Mesothelial cell of epicardium (in vitro differentiated cells): Measurements from ENCODE around the gene F12. TPM values are rescaled to one million over a fixed set of nuclear protein-coding genes. Genes with fewer than 3 reads are reported as not detected.

Source experiments
- DNase-seq, 2 experiments: peaks; one replicate each; pipeline ENCODE4 v3.0.0; 2021; ENCODE audit warnings: low spot score in 2 of 2; ENCODE audit not compliant: unreplicated experiment in 2 of 2
- H3K27ac Mint-ChIP-seq: 2 replicates; pipeline ENCODE4 v1.8.0; 2021; ENCODE audit warnings: mixed read lengths
- H3K27me3 Mint-ChIP-seq: 2 replicates; pipeline ENCODE4 v1.8.0; 2021; ENCODE audit warnings: low read depth, mixed read lengths
- H3K36me3 Mint-ChIP-seq: 2 replicates; pipeline ENCODE4 v1.8.0; 2021; ENCODE audit warnings: mixed read lengths
- H3K4me1 Mint-ChIP-seq: 2 replicates; pipeline ENCODE4 v1.8.0; 2021; ENCODE audit warnings: mixed read lengths
- H3K4me3 Mint-ChIP-seq: 2 replicates; pipeline ENCODE4 v1.8.0; 2021; ENCODE audit warnings: mild to moderate bottlenecking, moderate library complexity, mixed read lengths
- H3K9me3 Mint-ChIP-seq: 2 replicates; pipeline ENCODE4 v1.8.0; 2021; ENCODE audit warnings: mixed read lengths
- total RNA-seq: library from RNA; stranded (reverse); gene quantifications from 3 replicates; pipeline ENCODE4 v1.2.1, GENCODE V29; 2021
- TF ChIP-seq, protein P1 (sequence below): fragments of 200-600 bp; sonication (generic); IDR thresholded peaks from one replicate; pipeline ENCODE4 v1.5.0; 2021; ENCODE audit warnings: antibody characterized with exemption; ENCODE audit not compliant: unreplicated experiment

The F12 gene
- total RNA-seq, 1 donor from 2014 or later, result 2.3 TPM

DNA sequence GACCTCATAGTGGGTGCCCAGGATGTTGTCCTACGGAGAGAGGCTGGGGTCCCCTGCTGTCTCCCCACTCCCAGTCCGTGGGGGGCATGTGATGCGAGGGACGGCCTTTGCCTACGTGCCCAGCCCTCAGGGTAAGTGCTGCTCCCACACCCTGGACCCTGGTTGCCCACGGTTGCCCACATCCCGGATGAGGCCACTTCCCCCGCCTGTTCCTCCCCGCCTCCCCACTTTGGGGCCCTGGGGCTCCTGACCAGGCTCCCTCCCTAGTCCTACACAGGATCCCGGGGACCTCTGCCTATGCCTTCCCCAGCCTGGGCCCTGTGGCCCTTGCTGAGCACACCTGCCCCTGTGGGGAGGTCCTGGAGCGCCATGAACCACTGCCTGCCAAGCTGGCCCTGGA lies 23.6 kb downstream of the F12 start:
- no peak for DNase-seq
- Mint-ChIP-seq H3K27ac (no peak overlapping the region), H3K4me3 (no peak overlapping the region), H3K36me3 (no peaks in the 10 kb centered on the region), H3K4me1 (peaks cover 13% of the 10 kb centered on the region), H3K9me3 (no peaks in the 10 kb centered on the region), H3K27me3 (no peaks in the 10 kb centered on the region)
- TF ChIP-seq, protein P1, sequence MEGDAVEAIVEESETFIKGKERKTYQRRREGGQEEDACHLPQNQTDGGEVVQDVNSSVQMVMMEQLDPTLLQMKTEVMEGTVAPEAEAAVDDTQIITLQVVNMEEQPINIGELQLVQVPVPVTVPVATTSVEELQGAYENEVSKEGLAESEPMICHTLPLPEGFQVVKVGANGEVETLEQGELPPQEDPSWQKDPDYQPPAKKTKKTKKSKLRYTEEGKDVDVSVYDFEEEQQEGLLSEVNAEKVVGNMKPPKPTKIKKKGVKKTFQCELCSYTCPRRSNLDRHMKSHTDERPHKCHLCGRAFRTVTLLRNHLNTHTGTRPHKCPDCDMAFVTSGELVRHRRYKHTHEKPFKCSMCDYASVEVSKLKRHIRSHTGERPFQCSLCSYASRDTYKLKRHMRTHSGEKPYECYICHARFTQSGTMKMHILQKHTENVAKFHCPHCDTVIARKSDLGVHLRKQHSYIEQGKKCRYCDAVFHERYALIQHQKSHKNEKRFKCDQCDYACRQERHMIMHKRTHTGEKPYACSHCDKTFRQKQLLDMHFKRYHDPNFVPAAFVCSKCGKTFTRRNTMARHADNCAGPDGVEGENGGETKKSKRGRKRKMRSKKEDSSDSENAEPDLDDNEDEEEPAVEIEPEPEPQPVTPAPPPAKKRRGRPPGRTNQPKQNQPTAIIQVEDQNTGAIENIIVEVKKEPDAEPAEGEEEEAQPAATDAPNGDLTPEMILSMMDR, result no peak

GRCh38 chr5:177384134-177384533 lies 25.2 kb downstream of the F12 start, which contains the start of gene SLC34A1:
TSS of gene SLC34A1 (plus strand) at chr5:177384434. CDS start at chr5:177385742, 1,308 bp downstream.
- H3K4me3 Mint-ChIP-seq, result no peak within 1 kb of the TSS
- TF ChIP-seq, protein P1, result no peak

DNA sequence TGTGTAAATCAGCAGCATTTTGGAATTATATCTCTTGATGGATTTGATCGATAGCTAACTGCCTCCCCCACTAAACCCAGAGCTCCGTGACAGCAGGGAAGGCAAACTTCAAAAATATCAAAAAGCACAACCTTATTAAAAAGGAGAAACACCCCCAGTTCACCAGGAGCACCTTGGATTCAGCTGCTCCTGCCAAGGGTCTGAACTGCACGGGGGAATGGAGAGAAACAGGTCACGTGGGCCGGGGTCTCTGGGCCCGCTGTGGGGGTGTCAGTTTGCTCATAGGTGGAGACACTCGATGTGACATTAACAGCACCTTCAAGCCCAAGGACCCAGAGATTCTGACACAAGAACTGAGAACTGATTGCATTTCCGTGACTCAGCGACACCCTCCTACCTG lies 26.2 kb downstream of the F12 start:
- H3K36me3 Mint-ChIP-seq, result no peaks in the 10 kb centered on the region
- no peak overlapping the region for H3K4me3 Mint-ChIP-seq
- no peak for DNase-seq
- H3K27me3 Mint-ChIP-seq, result no peaks in the 10 kb centered on the region
- H3K9me3 Mint-ChIP-seq, result no peaks in the 10 kb centered on the region
- H3K27ac Mint-ChIP-seq, result no peak overlapping the region
- TF ChIP-seq, protein P1, result no peak
- no peaks in the 10 kb centered on the region for H3K4me1 Mint-ChIP-seq

More at GRCh38 chr5:177384134-177384533, 25.2 kb downstream of the F12 start, which contains the start of gene SLC34A1:
- Mint-ChIP-seq H3K36me3 (no peaks in the 10 kb centered on the region), H3K4me1 (no peaks in the 10 kb centered on the region), H3K27me3 (no peaks in the 10 kb centered on the region), H3K27ac (no peak within 1 kb of the TSS), H3K9me3 (no peaks in the 10 kb centered on the region)
- no peak for DNase-seq

DNA sequence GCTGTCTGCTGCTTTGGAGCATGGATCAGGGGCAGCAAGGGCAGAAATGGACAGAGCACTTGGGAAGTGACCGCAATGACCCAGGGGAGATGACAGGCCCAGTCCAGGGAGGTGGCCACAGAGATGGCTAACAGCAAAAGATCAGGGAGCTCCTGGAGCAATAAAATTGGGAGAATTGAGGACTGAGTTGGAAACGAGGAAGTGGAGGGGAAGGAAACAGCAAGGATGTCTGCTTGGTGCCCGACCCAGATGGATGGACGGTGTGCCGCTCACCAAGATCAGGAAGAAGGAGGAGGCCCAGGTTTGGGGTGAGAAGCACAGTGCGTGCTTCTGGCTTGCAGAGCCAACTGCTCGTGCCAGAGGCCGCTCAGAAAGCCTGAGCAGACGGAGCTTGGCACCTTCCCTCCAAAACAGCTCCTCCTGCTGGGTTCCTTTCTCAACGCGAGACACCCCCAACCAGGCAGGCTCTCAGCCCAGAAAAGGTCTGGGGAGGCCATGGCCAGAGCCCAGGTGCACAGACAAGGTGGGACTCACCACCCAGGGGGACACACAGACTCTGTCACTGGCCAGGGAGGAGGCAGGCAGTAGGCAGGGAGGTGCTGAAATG lies 26.8 kb downstream of the F12 start:
- no peak for DNase-seq
- TF ChIP-seq, protein P1, result no peak
- Mint-ChIP-seq H3K27ac (no peak overlapping the region), H3K36me3 (no peaks in the 10 kb centered on the region), H3K9me3 (no peaks in the 10 kb centered on the region), H3K4me1 (no peaks in the 10 kb centered on the region), H3K4me3 (no peak overlapping the region), H3K27me3 (no peaks in the 10 kb centered on the region)

DNA sequence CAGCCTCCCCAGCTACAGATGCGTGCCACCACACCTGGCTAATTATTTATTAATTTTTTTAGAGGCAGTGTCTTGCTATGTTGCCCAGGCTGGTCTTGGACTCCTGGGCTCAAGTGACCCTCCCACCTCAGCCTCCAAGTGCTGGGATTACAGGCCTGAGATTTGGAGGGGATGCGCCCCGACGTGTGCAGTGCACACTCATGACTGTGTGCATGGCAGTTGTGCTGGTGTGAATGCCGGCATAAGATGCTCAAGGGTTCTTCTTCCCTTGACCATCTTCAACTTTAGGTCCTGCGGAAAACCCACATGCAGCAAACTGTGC lies 28.6 kb downstream of the F12 start:
- DNase-seq, result no peak
- no peak overlapping the region for H3K27ac Mint-ChIP-seq
- no peaks in the 10 kb centered on the region for H3K36me3 Mint-ChIP-seq
- H3K4me3 Mint-ChIP-seq, result no peak overlapping the region
- H3K9me3 Mint-ChIP-seq, result no peaks in the 10 kb centered on the region
- no peaks in the 10 kb centered on the region for H3K27me3 Mint-ChIP-seq
- TF ChIP-seq, protein P1, result no peak
- no peaks in the 10 kb centered on the region for H3K4me1 Mint-ChIP-seq
